Keratinocyte (primary cell): ENCODE measurements around the gene EIF5AL1. TPM values are rescaled to one million over a fixed set of nuclear protein-coding genes. Genes with fewer than 3 reads are reported as not detected.
"Not testable (repeated sequence)": the region's sequence is repeated elsewhere in the genome, so short reads cannot be mapped to it uniquely, and the experiment has no call there.

Experiments used
- DNase-seq: peaks from one replicate; pipeline ENCODE4 v3.0.0-alpha.2; 2011; ENCODE audit warnings: low read depth, missing footprints, low spot score
- FAIRE-seq: peaks from 2 replicates; lab custom pipeline; 2011; peaks lifted over from hg19 to GRCh38; lab: Jason Lieb, UNC
- H2AFZ ChIP-seq: 2 replicates; pipeline ENCODE4 v1.6.0; 2012; ENCODE audit warnings: low read length, control low read depth, inconsistent platforms; ENCODE audit not compliant: control insufficient read depth
- H3K27ac ChIP-seq: 2 replicates; pipeline ENCODE4 v1.5.1; 2011; ENCODE audit warnings: low read length; ENCODE audit not compliant: control insufficient read depth, insufficient read depth
- H3K27me3 ChIP-seq: 3 replicates; pipeline ENCODE4 v1.6.0; 2011; ENCODE audit warnings: low read length; ENCODE audit not compliant: control insufficient read depth, insufficient read depth; ENCODE audit errors: extremely low read depth
- H3K36me3 ChIP-seq, 2 experiments: 2 replicates in 1 of 2; 3 replicates in 1 of 2; pipeline ENCODE4 v1.5.1; 2011; ENCODE audit warnings: low read length in 2 of 2, mild to moderate bottlenecking in 1 of 2; ENCODE audit not compliant: control insufficient read depth in 2 of 2, insufficient read depth in 2 of 2; ENCODE audit errors: extremely low read depth in 1 of 2
- H3K4me1 ChIP-seq: 3 replicates; pipeline ENCODE4 v1.5.1; 2011; ENCODE audit warnings: low read length; ENCODE audit not compliant: control insufficient read depth, insufficient read depth; ENCODE audit errors: extremely low read depth
- H3K4me2 ChIP-seq: 3 replicates; pipeline ENCODE4 v1.6.0; 2011; ENCODE audit warnings: low read depth, low read length; ENCODE audit not compliant: control insufficient read depth, insufficient read depth; ENCODE audit errors: extremely low read depth
- H3K4me3 ChIP-seq, 3 experiments: fragments of 200-600 bp in 1 of 3; sonication (generic) in 1 of 3; 2 replicates in 2 of 3; 3 replicates in 1 of 3; pipeline ENCODE4 v1.5.1; 2011 to 2016; ENCODE audit warnings: low read length in 3 of 3, mild to moderate bottlenecking in 3 of 3, control low read depth in 2 of 3, inconsistent platforms in 1 of 3, low read depth in 1 of 3, mixed read lengths in 1 of 3, mixed run types in 1 of 3, moderate library complexity in 1 of 3; ENCODE audit not compliant: control insufficient read depth in 2 of 3, insufficient read depth in 2 of 3; ENCODE audit errors: extremely low read depth in 1 of 3
- H3K79me2 ChIP-seq: 2 replicates; pipeline ENCODE4 v1.6.0; 2012; ENCODE audit warnings: low read length; ENCODE audit not compliant: control insufficient read depth, insufficient read depth
- H3K9ac ChIP-seq: 3 replicates; pipeline ENCODE4 v1.6.0; 2011; ENCODE audit warnings: low read length; ENCODE audit not compliant: control insufficient read depth, insufficient read depth; ENCODE audit errors: extremely low read depth
- H3K9me1 ChIP-seq: 3 replicates; pipeline ENCODE4 v1.6.0; 2011; ENCODE audit warnings: low read length; ENCODE audit not compliant: control insufficient read depth, insufficient read depth; ENCODE audit errors: extremely low read depth
- H3K9me3 ChIP-seq: 2 replicates; pipeline ENCODE4 v1.5.1; 2012; ENCODE audit warnings: low read depth, low read length; ENCODE audit not compliant: control insufficient read depth
- H4K20me1 ChIP-seq: 3 replicates; pipeline ENCODE4 v1.6.0; 2011; ENCODE audit warnings: low read length; ENCODE audit not compliant: control insufficient read depth, insufficient read depth; ENCODE audit errors: extremely low read depth
- dilution Hi-C: fragments of 300-500 bp; cut with MboI; formaldehyde crosslinking; loops from one replicate; pipeline ENCODE4 v1.7.0; 2020; ENCODE audit warnings: low sequenced_read_pairs; ENCODE audit not compliant: extremely low pct_ligation_motif_present
- polyA plus RNA-seq, 5 experiments: library from polyadenylated mRNA; depleted of rRNA in 3 of 5; stranded (reverse) in 3 of 5; stranded (forward) in 1 of 5; unstranded in 1 of 5; fragments of >200 nt; gene quantifications; 1 replicate in 1 of 5; 2 replicates in 3 of 5; 3 replicates in 1 of 5; pipeline versions ENCODE4 v1.2.1 to v1.2.3, GENCODE V29; 2011 to 2012; ENCODE audit warnings: missing spikeins in 2 of 5, low read depth in 1 of 5, low replicate concordance in 1 of 5

The EIF5AL1 gene
- polyA plus RNA-seq, 1 donor (not counting 4 experiments of a cell fraction or from before 2014, with no cell fraction given) = 1.2 TPM

- H3K9ac ChIP-seq, H3K9me3 ChIP-seq, H3K9me1 ChIP-seq, H4K20me1 ChIP-seq, H3K4me3 ChIP-seq, dilution Hi-C loops, H2AFZ ChIP-seq, H3K4me2 ChIP-seq, H3K27ac ChIP-seq, H3K36me3 ChIP-seq, H3K4me1 ChIP-seq, DNase-seq, H3K79me2 ChIP-seq: not testable (repeated sequence)
- FAIRE-seq = peak; percentile 52
- H3K27me3 ChIP-seq = peaks cover 12% of the 10 kb centered on the region
Observed at GRCh38 chr10:79509306-79509933, 2.9 kb upstream of the EIF5AL1 start.

GRCh38 chr10:79509934-79510508 is 2.3 kb upstream of the EIF5AL1 start:
- H4K20me1 ChIP-seq, FAIRE-seq, H3K27ac ChIP-seq, H3K36me3 ChIP-seq, H3K4me1 ChIP-seq, DNase-seq, H3K4me2 ChIP-seq, dilution Hi-C loops, H3K9ac ChIP-seq, H3K9me3 ChIP-seq, H3K9me1 ChIP-seq, H3K4me3 ChIP-seq, H3K79me2 ChIP-seq, H2AFZ ChIP-seq: not testable (repeated sequence)
- H3K27me3 ChIP-seq = peaks cover 12% of the 10 kb centered on the region

GRCh38 chr10:79516532-79517205 is 4.3 kb downstream of the EIF5AL1 start:
- H4K20me1 ChIP-seq, DNase-seq, H3K79me2 ChIP-seq, H2AFZ ChIP-seq, H3K4me3 ChIP-seq, H3K9me1 ChIP-seq, H3K27ac ChIP-seq, dilution Hi-C loops, H3K9ac ChIP-seq, H3K36me3 ChIP-seq, H3K4me1 ChIP-seq, H3K4me2 ChIP-seq, H3K9me3 ChIP-seq, FAIRE-seq, H3K27me3 ChIP-seq: not testable (repeated sequence)

- FAIRE-seq, H3K4me1 ChIP-seq: not testable (repeated sequence)
Observed at GRCh38 chr10:79517567-79517966, 5.2 kb downstream of the EIF5AL1 start.

GRCh38 chr10:79521751-79522150 is 9.4 kb downstream of the EIF5AL1 start:
- H3K4me1 ChIP-seq, H2AFZ ChIP-seq, H3K4me2 ChIP-seq, dilution Hi-C loops, H3K4me3 ChIP-seq, H3K36me3 ChIP-seq, DNase-seq, H4K20me1 ChIP-seq, H3K9me1 ChIP-seq, FAIRE-seq, H3K79me2 ChIP-seq, H3K27me3 ChIP-seq, H3K27ac ChIP-seq, H3K9ac ChIP-seq, H3K9me3 ChIP-seq: not testable (repeated sequence)

More at GRCh38 chr10:79517567-79517966, 5.2 kb downstream of the EIF5AL1 start:
- H4K20me1 ChIP-seq, H3K27me3 ChIP-seq, H3K4me2 ChIP-seq, dilution Hi-C loops, H3K9me1 ChIP-seq, H3K9ac ChIP-seq, H3K36me3 ChIP-seq, H3K79me2 ChIP-seq, H3K4me3 ChIP-seq, DNase-seq, H3K9me3 ChIP-seq, H2AFZ ChIP-seq, H3K27ac ChIP-seq: not testable (repeated sequence)
